ENCODE results near the gene ZNF584.
A peak's percentile ranks its signal among the peaks of the same experiment; 100 is the strongest.

ZNF584 gene

DNA sequence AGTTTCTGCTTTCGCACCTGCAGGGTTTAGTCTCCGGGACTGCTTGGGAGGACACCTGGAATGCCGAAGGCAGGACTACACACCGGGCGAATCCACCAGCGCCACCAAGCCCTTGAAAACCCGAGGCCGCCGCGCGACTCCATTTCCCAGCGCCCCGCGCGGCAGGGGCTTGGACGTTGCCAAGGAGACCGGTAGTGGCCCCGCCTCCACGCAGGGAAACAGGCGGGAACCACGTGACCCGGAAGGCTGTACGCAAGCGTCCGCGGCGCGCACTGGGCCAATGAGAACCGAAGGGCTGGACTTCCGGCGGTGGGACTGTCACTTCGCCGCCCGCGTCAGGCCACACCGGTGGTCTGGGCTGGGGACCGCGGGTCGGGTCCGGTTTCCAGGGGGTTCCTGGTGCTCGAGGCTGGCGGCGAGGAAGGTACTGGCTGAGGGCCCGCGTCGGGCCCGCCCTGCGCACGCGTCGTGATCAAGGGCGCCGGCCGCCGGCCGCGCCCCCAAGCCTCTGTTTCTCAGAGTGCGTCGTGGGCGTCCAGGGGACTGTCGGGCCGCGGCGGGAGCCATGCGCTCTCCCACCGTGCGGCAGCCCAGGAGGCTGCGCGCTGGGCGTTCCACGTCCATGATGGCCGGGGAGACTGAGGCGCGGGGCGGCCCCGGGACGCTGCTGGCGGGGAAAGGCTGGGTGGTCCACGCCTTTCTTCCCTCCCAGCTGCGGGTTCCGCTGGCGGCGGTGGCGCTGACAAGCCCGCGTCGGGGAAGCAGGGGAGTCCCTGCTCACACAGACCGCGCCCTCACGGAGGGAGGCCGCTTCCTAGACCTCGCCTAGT, 58.5 kb downstream of the ZNF584 start, which contains the start of gene ZNF324:
Gene ZNF324, plus strand, starts transcription at position 321 of the 830 bp plus-strand sequence. CDS start 2,106 bp downstream, outside the sequence.
- peak; percentile 96 for DNase-seq

All from CD4-positive, alpha-beta T cell treated with Interleukin-21 for 1 hour (primary cell).